Upper lobe of left lung (tissue), 6 donors: Measurements from ENCODE around the gene GTF2F1. TPM values are rescaled to one million over a fixed set of nuclear protein-coding genes. Genes with fewer than 3 reads are reported as not detected.

Source experiments
- ATAC-seq, 2 donors: fragments of 200-7000 bp; cut with Tn5 transposase; one replicate each; pipeline ENCODE4 v1.9.1; 2022; ENCODE audit warnings: mild to moderate bottlenecking in 2 of 2, moderate library complexity in 2 of 2; ENCODE audit not compliant: low FRiP score in 2 of 2
- DNase-seq, 2 donors: peaks; one replicate each; pipeline ENCODE4 v3.0.0-alpha.2; 2019 to 2020
- H3K27ac ChIP-seq, 4 donors: fragments of 200-600 bp; sonication (generic); one replicate each; pipeline ENCODE4 v1.5.1; 2016 to 2019
- H3K27me3 ChIP-seq, 4 donors: fragments of 200-600 bp; sonication (generic); one replicate each; pipeline ENCODE4 v1.5.1; 2017 to 2019
- H3K36me3 ChIP-seq, 4 donors: fragments of 200-600 bp; sonication (generic); one replicate each; pipeline ENCODE4 v1.5.1; 2016 to 2019
- H3K4me1 ChIP-seq, 4 donors: fragments of 200-600 bp; sonication (generic); one replicate each; pipeline ENCODE4 v1.5.1; 2018 to 2019
- H3K4me3 ChIP-seq, 4 donors: fragments of 200-600 bp; sonication (generic); one replicate each; pipeline ENCODE4 v1.5.1; 2017 to 2019; ENCODE audit warnings: mild to moderate bottlenecking in 2 of 4, moderate library complexity in 1 of 4
- H3K9me3 ChIP-seq, 4 donors: fragments of 200-600 bp; sonication (generic); one replicate each; pipeline ENCODE4 v1.5.1; 2018 to 2019
- EP300 ChIP-seq, 4 donors: sonication (generic); formaldehyde crosslinking; IDR thresholded peaks; one replicate each; pipeline ENCODE4 v1.5.1; 2017; ENCODE audit warnings: antibody characterized with exemption in 4 of 4, control low read depth in 2 of 4
- POLR2A ChIP-seq, 4 donors: fragments of 450-650 bp; IDR thresholded peaks; one replicate each; pipeline ENCODE4 v1.5.1; 2016 to 2017; ENCODE audit warnings: antibody characterized with exemption in 4 of 4, mild to moderate bottlenecking in 2 of 4
- POLR2AphosphoS5 ChIP-seq, 2 donors: sonication (generic); formaldehyde crosslinking; IDR thresholded peaks; one replicate each; pipeline ENCODE4 v1.5.1; 2017; ENCODE audit warnings: antibody characterized with exemption in 2 of 2
- WGBS, 2 donors: methylation state at CpG; one replicate each; pipeline ENCODE4 v1.1.5; 2017 to 2018; 5-methylcytosine and 5-hydroxymethylcytosine counted together
- total RNA-seq, 6 donors: library from RNA; depleted of rRNA in 4 of 6; stranded (reverse); fragments of >200 nt in 4 of 6; gene quantifications; one replicate each; pipeline versions ENCODE4 v1.1.0 to v1.2.1, GENCODE V29; 2016 to 2021
- TF ChIP-seq, protein P1 (sequence below), 6 experiments: fragments of 450-650 bp in 4 of 6; fragments of 200-600 bp in 2 of 6; sonication (generic) in 2 of 6; IDR thresholded peaks; one replicate each; pipeline ENCODE4 v1.5.1; 2016 to 2019; ENCODE audit warnings: antibody characterized with exemption in 6 of 6
- donor health status: DM: no; HTN: no; CAD: no; lungs with moderate emphysema.
- donor health status: DM: no; HTN: yes; CAD: no; lungs with severe emphysema.

Gene GTF2F1
- total RNA-seq, 6 donors from 2014 or later, result 40.3 to 76.6 (median 51.0) TPM

DNA sequence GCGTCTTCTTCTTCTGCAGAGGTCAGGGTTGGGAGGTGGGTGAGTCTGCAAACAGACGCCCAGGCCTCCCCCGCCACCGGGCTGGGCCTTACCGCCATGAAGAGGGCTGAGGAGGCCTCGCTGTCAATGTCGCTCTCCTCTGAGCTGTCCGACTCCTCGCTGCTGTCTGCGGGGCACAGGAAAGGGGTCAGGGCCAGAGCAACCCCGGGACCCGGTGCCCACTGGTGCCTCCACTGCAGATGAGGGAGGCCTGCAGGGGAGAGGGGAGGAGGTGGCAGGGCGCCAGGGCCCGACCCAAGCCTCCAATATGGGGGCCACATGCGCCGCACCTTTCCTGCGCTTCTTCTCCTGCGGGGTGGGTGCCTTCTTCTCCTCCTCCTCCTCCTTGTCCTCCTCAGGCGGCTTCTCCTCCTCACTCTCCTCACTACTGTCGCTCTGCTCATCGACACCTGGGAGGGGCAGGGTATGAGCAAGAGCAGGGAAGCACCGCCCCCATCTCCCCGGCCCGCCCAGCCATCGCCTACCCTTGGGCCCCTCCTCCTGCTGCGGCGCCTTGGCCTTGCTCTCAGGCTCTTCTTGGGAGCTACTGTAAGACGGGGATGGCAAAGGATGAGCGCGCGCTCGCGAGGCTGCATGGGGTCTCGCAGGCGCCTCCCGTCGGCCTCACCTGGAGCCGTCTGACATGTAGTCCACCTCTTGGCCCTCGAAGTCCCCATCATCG, 11.8 kb downstream of the GTF2F1 start:
- Histone ChIP-seq H3K4me1 (peaks cover 0 to under 1% (median under 1%) of the 10 kb centered on the region in 4 donors), H3K36me3 (peaks cover 42 to 80% (median 66%) of the 10 kb centered on the region in 4 donors), H3K27ac (no peak overlapping the region), H3K27me3 (no peaks in the 10 kb centered on the region), H3K9me3 (no peaks in the 10 kb centered on the region), H3K4me3 (no peak overlapping the region)
- WGBS, 2 donors, result 93 to 97% methylated on average over 29 to 40 of the region's 40 CpGs
- no peak for ATAC-seq
- TF ChIP-seq EP300 (IDR thresholded peaks at IDR 0.05), result no peak
- TF ChIP-seq POLR2A (IDR thresholded peaks at IDR 0.05), result no peak
- TF ChIP-seq, protein P1, sequence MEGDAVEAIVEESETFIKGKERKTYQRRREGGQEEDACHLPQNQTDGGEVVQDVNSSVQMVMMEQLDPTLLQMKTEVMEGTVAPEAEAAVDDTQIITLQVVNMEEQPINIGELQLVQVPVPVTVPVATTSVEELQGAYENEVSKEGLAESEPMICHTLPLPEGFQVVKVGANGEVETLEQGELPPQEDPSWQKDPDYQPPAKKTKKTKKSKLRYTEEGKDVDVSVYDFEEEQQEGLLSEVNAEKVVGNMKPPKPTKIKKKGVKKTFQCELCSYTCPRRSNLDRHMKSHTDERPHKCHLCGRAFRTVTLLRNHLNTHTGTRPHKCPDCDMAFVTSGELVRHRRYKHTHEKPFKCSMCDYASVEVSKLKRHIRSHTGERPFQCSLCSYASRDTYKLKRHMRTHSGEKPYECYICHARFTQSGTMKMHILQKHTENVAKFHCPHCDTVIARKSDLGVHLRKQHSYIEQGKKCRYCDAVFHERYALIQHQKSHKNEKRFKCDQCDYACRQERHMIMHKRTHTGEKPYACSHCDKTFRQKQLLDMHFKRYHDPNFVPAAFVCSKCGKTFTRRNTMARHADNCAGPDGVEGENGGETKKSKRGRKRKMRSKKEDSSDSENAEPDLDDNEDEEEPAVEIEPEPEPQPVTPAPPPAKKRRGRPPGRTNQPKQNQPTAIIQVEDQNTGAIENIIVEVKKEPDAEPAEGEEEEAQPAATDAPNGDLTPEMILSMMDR (IDR thresholded peaks at IDR 0.05), result no peak
- TF ChIP-seq POLR2AphosphoS5 (IDR thresholded peaks at IDR 0.05), result no peak
- DNase-seq, result peak in 1 of 2 donors; percentile 77

DNA sequence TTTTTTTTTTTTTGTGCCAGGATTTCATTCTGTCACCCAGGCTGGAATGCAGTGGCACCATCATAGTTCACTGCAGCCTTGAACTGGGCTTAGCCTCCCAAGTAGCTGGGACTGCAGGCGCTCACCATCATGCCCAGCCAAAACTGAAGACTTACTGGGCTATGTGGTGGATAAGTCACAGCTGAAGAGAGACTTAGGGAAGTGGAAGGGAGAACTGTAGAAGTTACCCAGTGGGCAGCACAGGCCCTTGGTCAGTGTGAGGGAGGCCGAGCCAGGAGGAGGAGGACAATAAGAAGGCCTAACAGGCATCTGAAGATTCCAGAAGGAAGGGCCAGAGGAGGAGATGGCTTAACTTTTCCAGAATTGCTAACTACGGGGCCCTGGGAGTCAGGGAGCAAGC, 13.2 kb downstream of the GTF2F1 start:
- no peaks in the 10 kb centered on the region for H3K27me3 ChIP-seq
- peaks cover 0 to 5% (median 2%) of the 10 kb centered on the region in 4 donors for H3K4me1 ChIP-seq
- DNase-seq (no peak), ATAC-seq (no peak)
- no peak overlapping the region for H3K27ac ChIP-seq
- TF ChIP-seq, protein P1 (IDR thresholded peaks at IDR 0.05), result no peak
- TF ChIP-seq EP300 (IDR thresholded peaks at IDR 0.05) (no peak), POLR2AphosphoS5 (IDR thresholded peaks at IDR 0.05) (no peak), POLR2A (IDR thresholded peaks at IDR 0.05) (no peak)
- 83 to 96% methylated on average over 3 of the region's 3 CpGs for WGBS, 2 donors
- peaks cover 40 to 76% (median 61%) of the 10 kb centered on the region in 4 donors for H3K36me3 ChIP-seq
- H3K4me3 ChIP-seq, result no peak overlapping the region
- H3K9me3 ChIP-seq, result no peaks in the 10 kb centered on the region

DNA sequence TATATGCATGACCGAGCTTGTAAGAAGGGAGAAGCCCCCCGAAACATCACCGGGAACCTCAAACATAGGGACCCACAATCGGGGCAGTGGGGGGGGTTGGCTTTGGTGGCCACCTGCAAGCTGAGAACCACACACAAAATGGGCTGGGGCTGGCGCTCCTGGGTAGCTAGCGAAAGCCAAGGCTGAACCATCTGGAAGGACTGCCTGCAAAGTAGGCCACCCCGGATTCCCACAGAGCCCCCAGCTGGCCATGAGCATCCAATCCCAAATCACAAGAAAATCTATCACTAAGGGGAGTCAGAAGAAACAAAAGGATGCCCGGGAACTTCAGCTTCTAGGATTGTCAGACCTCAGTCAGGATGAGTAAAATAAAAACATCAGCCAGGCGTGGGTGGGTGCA, 14.5 kb downstream of the GTF2F1 start:
- 88 to 95% methylated on average over 9 of the region's 9 CpGs for WGBS, 2 donors
- TF ChIP-seq POLR2AphosphoS5 (IDR thresholded peaks at IDR 0.05) (no peak), EP300 (IDR thresholded peaks at IDR 0.05) (no peak), POLR2A (IDR thresholded peaks at IDR 0.05) (no peak)
- TF ChIP-seq, protein P1 (IDR thresholded peaks at IDR 0.05), result no peak
- Histone ChIP-seq H3K4me3 (no peak overlapping the region), H3K36me3 (peaks cover 38 to 68% (median 57%) of the 10 kb centered on the region in 4 donors), H3K27ac (no peak overlapping the region), H3K27me3 (no peaks in the 10 kb centered on the region), H3K4me1 (peaks cover 5 to 18% (median 7%) of the 10 kb centered on the region in 4 donors), H3K9me3 (no peaks in the 10 kb centered on the region)
- no peak for DNase-seq
- no peak for ATAC-seq

DNA sequence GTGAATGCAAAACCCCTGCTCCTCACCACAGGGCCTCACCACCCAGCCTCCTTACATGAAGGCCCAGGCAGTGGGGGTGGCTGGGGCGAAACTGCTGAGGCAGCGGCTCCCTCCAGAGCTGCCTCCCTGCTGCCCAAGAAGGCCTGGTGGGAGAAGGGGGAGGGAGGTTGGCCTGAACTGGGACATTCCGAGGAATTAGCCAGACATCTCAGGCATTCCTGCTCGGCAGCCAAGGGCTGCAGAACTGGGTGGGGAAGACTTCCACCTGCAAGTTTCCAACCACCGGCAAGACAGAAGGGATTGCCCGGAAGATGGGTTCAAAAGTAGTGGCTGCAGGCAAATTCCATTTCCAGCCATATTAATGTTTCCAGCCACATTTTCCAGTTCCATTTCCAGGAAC, 14.9 kb downstream of the GTF2F1 start:
- Histone ChIP-seq H3K36me3 (peaks cover 34 to 64% (median 53%) of the 10 kb centered on the region in 4 donors), H3K4me3 (no peak overlapping the region), H3K27me3 (no peaks in the 10 kb centered on the region), H3K9me3 (no peaks in the 10 kb centered on the region), H3K4me1 (peaks cover 5 to 20% (median 7%) of the 10 kb centered on the region in 4 donors), H3K27ac (no peak overlapping the region)
- WGBS, 2 donors, result 72 to 73% methylated on average over 5 to 6 of the region's 6 CpGs
- no peak for DNase-seq
- TF ChIP-seq EP300 (IDR thresholded peaks at IDR 0.05) (no peak), POLR2A (IDR thresholded peaks at IDR 0.05) (no peak), POLR2AphosphoS5 (IDR thresholded peaks at IDR 0.05) (no peak)
- TF ChIP-seq, protein P1 (IDR thresholded peaks at IDR 0.05), result no peak
- no peak for ATAC-seq
